ENCODE results near the gene EGLN2.
"Not testable (repeated sequence)": the region's sequence is repeated elsewhere in the genome, so short reads cannot be mapped to it uniquely, and the experiment has no call there.

Gene EGLN2

GRCh38 chr19:40836754-40837429 lies 37.9 kb downstream of the EGLN2 start:
- Histone ChIP-seq H3K9me3 (ENCODE audit: control insufficient read depth, low read length) (no peaks in the 10 kb centered on the region), H3K79me2 (no peaks in the 10 kb centered on the region), H3K36me3 (ENCODE audit: control insufficient read depth, insufficient read depth, low read length) (no peaks in the 10 kb centered on the region), H3K4me3 (ENCODE audit: low read depth, low read length) (no peak overlapping the region), H3K9ac (no peak overlapping the region), H3K27me3 (ENCODE audit: control insufficient read depth, insufficient read depth, low read length) (no peaks in the 10 kb centered on the region), H3K27ac (no peak overlapping the region), H3K4me1 (no peaks in the 10 kb centered on the region), H3K4me2 (ENCODE audit: low read length) (no peak overlapping the region), H2AFZ (no peak overlapping the region)
- TF ChIP-seq CTCF (IDR thresholded peaks at IDR 0.05): no peak

GRCh38 chr19:40838477-40838876 lies 39.5 kb downstream of the EGLN2 start:
- H3K4me2 ChIP-seq (ENCODE audit: low read length); H2AFZ ChIP-seq; H3K9ac ChIP-seq; H3K27me3 ChIP-seq (ENCODE audit: control insufficient read depth, insufficient read depth, low read length); H3K4me3 ChIP-seq (ENCODE audit: low read depth, low read length); H3K27ac ChIP-seq; H3K79me2 ChIP-seq; H3K36me3 ChIP-seq (ENCODE audit: control insufficient read depth, insufficient read depth, low read length); H3K4me1 ChIP-seq; H3K9me3 ChIP-seq (ENCODE audit: control insufficient read depth, low read length): not testable (repeated sequence)

- not testable (repeated sequence) for H3K27ac ChIP-seq; H3K27me3 ChIP-seq (ENCODE audit: control insufficient read depth, insufficient read depth, low read length); H3K4me1 ChIP-seq; H3K79me2 ChIP-seq; H3K9ac ChIP-seq; H3K36me3 ChIP-seq (ENCODE audit: control insufficient read depth, insufficient read depth, low read length); H2AFZ ChIP-seq; H3K4me3 ChIP-seq (ENCODE audit: low read depth, low read length); H3K4me2 ChIP-seq (ENCODE audit: low read length); H3K9me3 ChIP-seq (ENCODE audit: control insufficient read depth, low read length)
Measured at GRCh38 chr19:40842012-40842411, 43.0 kb downstream of the EGLN2 start.

- H3K79me2 ChIP-seq; H3K36me3 ChIP-seq (ENCODE audit: control insufficient read depth, insufficient read depth, low read length); H3K9ac ChIP-seq; H3K27ac ChIP-seq; H3K9me3 ChIP-seq (ENCODE audit: control insufficient read depth, low read length); H3K4me2 ChIP-seq (ENCODE audit: low read length); H3K27me3 ChIP-seq (ENCODE audit: control insufficient read depth, insufficient read depth, low read length); H3K4me3 ChIP-seq (ENCODE audit: low read depth, low read length); H3K4me1 ChIP-seq; H2AFZ ChIP-seq: not testable (repeated sequence)
Measured at GRCh38 chr19:40842997-40843652, 44.1 kb downstream of the EGLN2 start.

- not testable (repeated sequence) for H3K4me2 ChIP-seq (ENCODE audit: low read length); H3K27me3 ChIP-seq (ENCODE audit: control insufficient read depth, insufficient read depth, low read length); H3K36me3 ChIP-seq (ENCODE audit: control insufficient read depth, insufficient read depth, low read length); H3K9ac ChIP-seq; H3K27ac ChIP-seq; H3K9me3 ChIP-seq (ENCODE audit: control insufficient read depth, low read length); H3K4me1 ChIP-seq; H3K79me2 ChIP-seq; H3K4me3 ChIP-seq (ENCODE audit: low read depth, low read length)
- H2AFZ ChIP-seq: peak overlapping the region; percentile 62
Measured at GRCh38 chr19:40843653-40844052, 44.7 kb downstream of the EGLN2 start.

GRCh38 chr19:40846722-40847121 lies 47.7 kb downstream of the EGLN2 start:
- H3K4me1 ChIP-seq; H3K9ac ChIP-seq; H3K4me3 ChIP-seq (ENCODE audit: low read depth, low read length); H3K27me3 ChIP-seq (ENCODE audit: control insufficient read depth, insufficient read depth, low read length); H3K79me2 ChIP-seq; H3K9me3 ChIP-seq (ENCODE audit: control insufficient read depth, low read length); H2AFZ ChIP-seq; H3K4me2 ChIP-seq (ENCODE audit: low read length); H3K36me3 ChIP-seq (ENCODE audit: control insufficient read depth, insufficient read depth, low read length); H3K27ac ChIP-seq: not testable (repeated sequence)

- H2AFZ ChIP-seq; H3K9ac ChIP-seq; H3K27ac ChIP-seq; H3K27me3 ChIP-seq (ENCODE audit: control insufficient read depth, insufficient read depth, low read length); H3K79me2 ChIP-seq; H3K9me3 ChIP-seq (ENCODE audit: control insufficient read depth, low read length); H3K4me1 ChIP-seq; H3K4me3 ChIP-seq (ENCODE audit: low read depth, low read length); H3K36me3 ChIP-seq (ENCODE audit: control insufficient read depth, insufficient read depth, low read length); H3K4me2 ChIP-seq (ENCODE audit: low read length): not testable (repeated sequence)
Measured at GRCh38 chr19:40850277-40850676, 51.3 kb downstream of the EGLN2 start, which contains the start of gene CYP2A6. Gene CYP2A6, minus strand, starts transcription at chr19:40850447. Its CDS starts 21 bp downstream, at chr19:40850426.

GRCh38 chr19:40852467-40853152 lies 53.6 kb downstream of the EGLN2 start:
- not testable (repeated sequence) for H2AFZ ChIP-seq; H3K9me3 ChIP-seq (ENCODE audit: control insufficient read depth, low read length); H3K4me2 ChIP-seq (ENCODE audit: low read length)

More at GRCh38 chr19:40852467-40853152, 53.6 kb downstream of the EGLN2 start:
- not testable (repeated sequence) for H3K4me3 ChIP-seq (ENCODE audit: low read depth, low read length); H3K9ac ChIP-seq; H3K79me2 ChIP-seq; H3K4me1 ChIP-seq; H3K36me3 ChIP-seq (ENCODE audit: control insufficient read depth, insufficient read depth, low read length); H3K27me3 ChIP-seq (ENCODE audit: control insufficient read depth, insufficient read depth, low read length); H3K27ac ChIP-seq

Measured in parathyroid adenoma (tissue), 2 donors.